T-helper 1 cell treated with Interleukin-12 subunit alpha and Interleukin-12 subunit beta and Interleukin-4 antibody, amounts not matched to agents 30 μg/mL and 1 μg/mL, for 36 hours (primary cell): ENCODE measurements around the gene CMIP.

Source experiments
- H3K27ac Mint-ChIP-seq: one replicate; pipeline ENCODE4 v1.8.0; 2021; ENCODE audit warnings: mild to moderate bottlenecking, mixed read lengths
- H3K27me3 Mint-ChIP-seq: one replicate; pipeline ENCODE4 v1.8.0; 2021; ENCODE audit warnings: low read depth, mixed read lengths
- H3K36me3 Mint-ChIP-seq: one replicate; pipeline ENCODE4 v1.8.0; 2021; ENCODE audit warnings: low read depth, mixed read lengths
- H3K4me1 Mint-ChIP-seq: one replicate; pipeline ENCODE4 v1.8.0; 2021; ENCODE audit warnings: low read depth, mixed read lengths
- H3K4me3 Mint-ChIP-seq: one replicate; pipeline ENCODE4 v1.8.0; 2021; ENCODE audit warnings: mild to moderate bottlenecking, moderate library complexity, mixed read lengths
- H3K9me3 Mint-ChIP-seq: one replicate; pipeline ENCODE4 v1.8.0; 2021; ENCODE audit warnings: mixed read lengths

Gene CMIP

GRCh38 chr16:81630635-81631031 lies 186.0 kb downstream of the CMIP start:
- Mint-ChIP-seq H3K9me3 (no peaks in the 10 kb centered on the region), H3K36me3 (no peaks in the 10 kb centered on the region), H3K4me3 (no peak overlapping the region), H3K27me3 (no peaks in the 10 kb centered on the region), H3K27ac (peak overlapping the region; percentile 33), H3K4me1 (peaks cover 58% of the 10 kb centered on the region)

GRCh38 chr16:81632392-81633146 lies 188.0 kb downstream of the CMIP start:
- H3K27me3 Mint-ChIP-seq: no peaks in the 10 kb centered on the region
- H3K9me3 Mint-ChIP-seq: no peaks in the 10 kb centered on the region
- H3K36me3 Mint-ChIP-seq: no peaks in the 10 kb centered on the region
- H3K4me1 Mint-ChIP-seq: peaks cover 63% of the 10 kb centered on the region
- peak overlapping the region; percentile 66 for H3K4me3 Mint-ChIP-seq
- H3K27ac Mint-ChIP-seq: peak overlapping the region; percentile 93

- no peaks in the 10 kb centered on the region for H3K9me3 Mint-ChIP-seq
- peak overlapping the region; percentile 66 for H3K4me3 Mint-ChIP-seq
- peaks cover 65% of the 10 kb centered on the region for H3K4me1 Mint-ChIP-seq
- H3K36me3 Mint-ChIP-seq: peaks cover 2% of the 10 kb centered on the region
- H3K27ac Mint-ChIP-seq: peak overlapping the region; percentile 93
- no peaks in the 10 kb centered on the region for H3K27me3 Mint-ChIP-seq
These were observed 188.6 kb downstream of the CMIP start for GRCh38 chr16:81633147-81633619.

GRCh38 chr16:81633680-81634379 lies 189.2 kb downstream of the CMIP start:
- no peaks in the 10 kb centered on the region for H3K27me3 Mint-ChIP-seq
- peaks cover 2% of the 10 kb centered on the region for H3K36me3 Mint-ChIP-seq
- peak overlapping the region; percentile 66 for H3K4me3 Mint-ChIP-seq
- no peaks in the 10 kb centered on the region for H3K9me3 Mint-ChIP-seq
- H3K4me1 Mint-ChIP-seq: peaks cover 65% of the 10 kb centered on the region
- H3K27ac Mint-ChIP-seq: peak overlapping the region; percentile 93

GRCh38 chr16:81634380-81635062 lies 189.9 kb downstream of the CMIP start:
- no peak overlapping the region for H3K4me3 Mint-ChIP-seq
- H3K36me3 Mint-ChIP-seq: peaks cover 2% of the 10 kb centered on the region
- peak overlapping the region; percentile 93 for H3K27ac Mint-ChIP-seq
- no peaks in the 10 kb centered on the region for H3K27me3 Mint-ChIP-seq
- peaks cover 62% of the 10 kb centered on the region for H3K4me1 Mint-ChIP-seq
- H3K9me3 Mint-ChIP-seq: no peaks in the 10 kb centered on the region

- no peaks in the 10 kb centered on the region for H3K9me3 Mint-ChIP-seq
- no peaks in the 10 kb centered on the region for H3K27me3 Mint-ChIP-seq
- H3K36me3 Mint-ChIP-seq: peaks cover 2% of the 10 kb centered on the region
- H3K27ac Mint-ChIP-seq: no peak overlapping the region
- no peak overlapping the region for H3K4me3 Mint-ChIP-seq
- peaks cover 56% of the 10 kb centered on the region for H3K4me1 Mint-ChIP-seq
These were observed 190.7 kb downstream of the CMIP start for GRCh38 chr16:81635063-81635937.

- Mint-ChIP-seq H3K27ac (no peak overlapping the region), H3K36me3 (peaks cover 2% of the 10 kb centered on the region), H3K4me3 (no peak overlapping the region), H3K27me3 (no peaks in the 10 kb centered on the region), H3K9me3 (no peaks in the 10 kb centered on the region), H3K4me1 (peaks cover 46% of the 10 kb centered on the region)
These were observed 191.8 kb downstream of the CMIP start for GRCh38 chr16:81636298-81636993.

- no peak overlapping the region for H3K4me3 Mint-ChIP-seq
- H3K4me1 Mint-ChIP-seq: peaks cover 35% of the 10 kb centered on the region
- no peak overlapping the region for H3K27ac Mint-ChIP-seq
- no peaks in the 10 kb centered on the region for H3K9me3 Mint-ChIP-seq
- H3K27me3 Mint-ChIP-seq: no peaks in the 10 kb centered on the region
- peaks cover 2% of the 10 kb centered on the region for H3K36me3 Mint-ChIP-seq
These were observed 193.0 kb downstream of the CMIP start for GRCh38 chr16:81637336-81638235.

- Mint-ChIP-seq H3K27ac (no peak overlapping the region), H3K9me3 (no peaks in the 10 kb centered on the region), H3K4me3 (no peak overlapping the region), H3K27me3 (no peaks in the 10 kb centered on the region), H3K4me1 (peaks cover 31% of the 10 kb centered on the region), H3K36me3 (peaks cover 6% of the 10 kb centered on the region)
These were observed 193.8 kb downstream of the CMIP start for GRCh38 chr16:81638286-81638945.

- H3K27me3 Mint-ChIP-seq: no peaks in the 10 kb centered on the region
- peaks cover 6% of the 10 kb centered on the region for H3K36me3 Mint-ChIP-seq
- no peak overlapping the region for H3K27ac Mint-ChIP-seq
- peaks cover 22% of the 10 kb centered on the region for H3K4me1 Mint-ChIP-seq
- H3K9me3 Mint-ChIP-seq: no peaks in the 10 kb centered on the region
- H3K4me3 Mint-ChIP-seq: no peak overlapping the region
These were observed 194.7 kb downstream of the CMIP start for GRCh38 chr16:81639348-81639747.

GRCh38 chr16:81639931-81640680 lies 195.5 kb downstream of the CMIP start:
- Mint-ChIP-seq H3K27ac (no peak overlapping the region), H3K27me3 (no peaks in the 10 kb centered on the region), H3K4me1 (peaks cover 17% of the 10 kb centered on the region), H3K9me3 (no peaks in the 10 kb centered on the region), H3K4me3 (no peak overlapping the region), H3K36me3 (peaks cover 6% of the 10 kb centered on the region)

- Mint-ChIP-seq H3K27ac (no peak overlapping the region), H3K36me3 (peaks cover 6% of the 10 kb centered on the region), H3K4me1 (peaks cover 13% of the 10 kb centered on the region), H3K9me3 (no peaks in the 10 kb centered on the region), H3K4me3 (no peak overlapping the region), H3K27me3 (no peaks in the 10 kb centered on the region)
These were observed 196.1 kb downstream of the CMIP start for GRCh38 chr16:81640681-81641070.
